ENCODE data around the gene ENPP4.
"Not testable (repeated sequence)": the region's sequence is repeated elsewhere in the genome, so short reads cannot be mapped to it uniquely, and the experiment has no call there.

Gene ENPP4, protein sequence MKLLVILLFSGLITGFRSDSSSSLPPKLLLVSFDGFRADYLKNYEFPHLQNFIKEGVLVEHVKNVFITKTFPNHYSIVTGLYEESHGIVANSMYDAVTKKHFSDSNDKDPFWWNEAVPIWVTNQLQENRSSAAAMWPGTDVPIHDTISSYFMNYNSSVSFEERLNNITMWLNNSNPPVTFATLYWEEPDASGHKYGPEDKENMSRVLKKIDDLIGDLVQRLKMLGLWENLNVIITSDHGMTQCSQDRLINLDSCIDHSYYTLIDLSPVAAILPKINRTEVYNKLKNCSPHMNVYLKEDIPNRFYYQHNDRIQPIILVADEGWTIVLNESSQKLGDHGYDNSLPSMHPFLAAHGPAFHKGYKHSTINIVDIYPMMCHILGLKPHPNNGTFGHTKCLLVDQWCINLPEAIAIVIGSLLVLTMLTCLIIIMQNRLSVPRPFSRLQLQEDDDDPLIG

DNA sequence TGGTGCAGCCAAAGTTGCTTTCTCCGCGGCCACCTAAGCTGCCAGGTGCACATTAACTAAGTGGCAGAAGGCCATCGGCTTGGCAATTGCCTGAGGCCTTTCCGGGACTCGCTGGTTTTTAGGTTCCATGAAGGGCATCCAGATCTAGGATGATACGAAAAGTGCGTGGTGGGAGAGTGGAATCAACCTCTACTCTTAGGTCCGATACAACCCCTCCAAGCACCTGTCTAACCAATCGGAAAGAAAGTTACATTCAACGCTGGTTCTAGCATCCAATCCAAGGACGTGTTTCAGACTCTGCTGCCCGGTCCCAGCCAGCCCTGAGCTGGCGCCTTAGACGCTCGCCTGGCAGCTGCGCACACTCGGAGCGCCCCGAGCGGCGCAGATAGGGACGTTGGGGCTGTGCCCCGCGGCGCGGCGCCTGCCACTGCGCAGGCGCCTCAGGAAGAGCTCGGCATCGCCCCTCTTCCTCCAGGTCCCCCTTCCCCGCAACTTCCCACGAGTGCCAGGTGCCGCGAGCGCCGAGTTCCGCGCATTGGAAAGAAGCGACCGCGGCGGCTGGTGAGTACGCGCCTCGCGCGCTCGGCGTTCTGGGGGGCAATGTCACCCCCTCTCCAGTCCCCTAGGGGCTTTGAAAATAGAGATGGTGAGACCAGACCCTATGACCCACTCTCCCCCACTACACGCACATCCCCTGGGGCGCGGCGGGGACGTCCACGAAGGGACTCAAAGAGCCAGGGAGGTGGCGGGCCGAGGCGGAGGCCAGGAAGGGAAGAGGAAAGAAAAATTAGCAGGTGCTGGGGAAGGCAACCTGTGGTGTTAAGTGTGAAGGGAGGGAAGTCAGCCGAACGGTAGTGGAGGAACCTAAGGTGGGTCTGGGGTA, at the start of gene ENPP4:
Gene ENPP4, plus strand, starts transcription at position 361 of the 883 bp plus-strand sequence. CDS start 9,595 bp downstream, outside the sequence.
- DNase-seq (ENCODE audit: low read depth in 2 of 2) = peak; percentile 23 to 24

DNA sequence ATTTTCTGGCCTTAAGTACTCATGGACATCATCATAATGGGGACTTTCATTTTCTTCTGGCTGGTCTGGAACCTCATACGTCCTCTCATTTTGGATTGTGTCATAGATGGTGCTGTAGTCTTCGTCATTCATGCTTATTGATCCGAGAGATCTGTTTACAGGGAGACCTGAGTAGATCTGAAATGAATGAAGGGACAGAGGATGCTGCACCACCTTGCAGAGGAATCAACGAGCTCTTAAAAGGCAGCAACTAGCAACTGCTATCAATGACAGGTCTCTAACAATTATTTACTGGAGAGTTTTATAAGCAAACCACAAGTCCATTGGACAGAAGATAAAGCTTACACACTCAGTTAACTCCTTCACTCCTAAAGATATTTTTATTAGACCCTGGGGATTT, 49.7 kb upstream of the ENPP4 start:
- no peak for DNase-seq (ENCODE audit: low read depth in 2 of 2)

DNA sequence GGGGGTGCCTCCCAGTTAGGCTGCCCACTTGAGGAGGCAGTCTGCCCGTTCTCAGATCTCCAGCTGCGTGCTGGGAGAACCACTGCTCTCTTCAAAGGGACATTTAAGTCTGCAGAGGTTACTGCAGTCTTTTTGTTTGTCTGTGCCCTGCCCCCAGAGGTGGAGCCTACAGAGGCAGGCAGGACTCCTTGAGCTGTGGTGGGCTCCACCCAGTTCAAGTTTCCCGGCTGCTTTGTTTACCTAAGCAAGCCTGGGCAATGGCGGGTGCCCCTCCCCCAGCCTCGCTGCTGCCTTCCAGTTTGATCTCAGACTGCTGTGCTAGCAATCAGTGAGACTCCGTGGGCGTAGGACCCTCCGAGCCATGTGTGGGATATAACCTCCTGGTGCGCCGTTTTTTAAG, 44.1 kb upstream of the ENPP4 start:
- not testable (repeated sequence) for DNase-seq (ENCODE audit: low read depth in 2 of 2)

DNA sequence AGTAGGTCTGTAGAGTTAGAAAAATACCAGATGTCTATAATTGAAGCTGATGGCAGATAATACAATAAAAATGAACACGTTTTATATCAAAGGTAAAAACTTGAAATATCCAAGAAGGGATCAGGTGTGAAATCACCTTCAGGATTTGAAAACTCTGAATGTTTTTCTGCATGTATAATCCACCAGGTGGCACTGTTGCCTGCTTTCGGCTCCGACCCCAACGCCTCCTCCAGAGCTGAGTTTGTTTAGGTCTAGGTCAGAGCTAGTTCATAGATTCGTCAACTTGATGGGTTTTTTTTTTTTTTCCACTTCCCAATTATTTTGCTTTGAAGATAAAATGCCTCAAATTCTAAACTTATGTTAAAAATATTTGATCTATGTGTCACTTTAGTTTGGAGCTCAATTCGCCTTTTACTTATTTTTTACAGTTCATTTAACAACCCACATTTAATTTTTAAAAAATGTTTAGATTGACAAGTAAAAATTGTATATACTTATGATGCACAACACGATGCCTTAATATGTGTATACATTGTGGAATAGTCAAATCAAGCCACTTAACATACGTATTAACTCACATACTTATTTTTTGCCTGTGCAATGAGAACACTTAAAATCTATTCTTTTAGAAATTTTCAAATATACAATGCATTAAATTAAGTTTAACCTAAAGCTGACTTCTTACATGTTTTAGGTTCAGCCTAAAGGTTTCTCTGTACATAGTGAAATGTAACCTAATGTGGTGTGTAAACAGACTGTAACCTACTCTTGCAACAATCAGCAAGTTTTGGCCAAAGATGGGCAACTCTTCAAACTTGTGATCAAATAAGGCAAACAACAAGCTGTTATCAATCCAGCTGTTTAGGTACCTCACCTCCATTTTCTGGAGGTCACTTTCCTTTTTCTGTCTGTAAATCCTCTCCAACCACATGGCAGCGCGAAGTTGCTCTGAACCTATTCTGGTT, 39.4 kb upstream of the ENPP4 start:
- peak; percentile 10 for DNase-seq (ENCODE audit: low read depth in 2 of 2)

DNA sequence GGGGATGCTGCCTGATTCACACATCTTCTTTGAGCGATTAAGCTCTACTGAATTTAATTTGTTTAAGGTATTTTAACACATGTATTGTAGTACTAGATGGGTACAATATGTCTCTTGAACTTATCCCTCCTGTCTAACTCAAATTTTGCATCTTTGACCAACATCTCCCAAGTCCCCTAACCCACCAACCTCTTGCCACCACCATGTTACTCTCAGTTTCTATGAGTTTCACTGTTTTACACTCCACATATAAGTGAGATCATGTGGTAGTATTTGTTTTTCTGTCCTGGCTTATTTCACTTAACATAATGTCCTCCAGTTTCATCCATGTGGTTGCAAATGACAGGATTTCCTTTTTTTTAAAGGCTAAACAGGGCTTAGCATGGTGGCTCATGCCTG, 38.7 kb upstream of the ENPP4 start:
- DNase-seq (ENCODE audit: low read depth in 2 of 2) = no peak

DNA sequence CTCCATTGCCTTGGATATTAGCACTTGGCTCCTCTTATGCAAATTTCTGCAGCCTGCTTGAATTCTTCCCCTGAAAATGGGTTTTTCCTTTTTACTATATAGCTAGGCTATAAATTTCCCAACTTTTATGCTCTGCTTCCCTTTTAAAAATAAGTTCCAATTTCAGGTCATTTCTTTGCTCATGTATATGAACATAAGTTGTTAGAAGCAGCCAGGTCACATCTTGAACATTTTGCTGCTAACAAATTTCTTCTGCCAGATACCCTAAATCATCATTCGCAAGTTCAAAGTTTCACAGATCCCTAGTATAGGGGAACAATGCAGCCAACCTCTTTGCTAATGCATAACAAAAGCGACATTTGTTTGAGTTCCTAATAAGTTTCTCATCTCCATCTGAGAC, 34.5 kb upstream of the ENPP4 start:
- no peak for DNase-seq (ENCODE audit: low read depth in 2 of 2)

DNA sequence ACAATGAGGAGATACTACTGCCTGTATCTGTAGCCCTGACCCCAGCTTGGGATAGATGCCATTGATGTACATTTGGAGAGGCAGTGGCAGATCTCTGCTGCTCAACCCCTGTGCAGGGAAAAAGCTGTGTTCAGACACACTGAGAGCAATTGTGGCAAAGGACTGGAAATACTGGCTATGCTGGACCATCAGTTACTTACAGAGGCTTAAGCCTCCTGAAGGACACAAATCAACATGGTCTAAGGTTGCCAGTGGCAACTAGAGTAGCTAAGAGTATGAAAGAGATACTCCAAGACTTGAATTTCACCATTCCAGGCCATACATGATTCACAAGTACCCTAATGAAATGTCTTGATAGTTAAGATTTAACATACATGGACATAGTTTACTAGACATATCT, 32.4 kb upstream of the ENPP4 start:
- no peak for DNase-seq (ENCODE audit: low read depth in 2 of 2)

DNA sequence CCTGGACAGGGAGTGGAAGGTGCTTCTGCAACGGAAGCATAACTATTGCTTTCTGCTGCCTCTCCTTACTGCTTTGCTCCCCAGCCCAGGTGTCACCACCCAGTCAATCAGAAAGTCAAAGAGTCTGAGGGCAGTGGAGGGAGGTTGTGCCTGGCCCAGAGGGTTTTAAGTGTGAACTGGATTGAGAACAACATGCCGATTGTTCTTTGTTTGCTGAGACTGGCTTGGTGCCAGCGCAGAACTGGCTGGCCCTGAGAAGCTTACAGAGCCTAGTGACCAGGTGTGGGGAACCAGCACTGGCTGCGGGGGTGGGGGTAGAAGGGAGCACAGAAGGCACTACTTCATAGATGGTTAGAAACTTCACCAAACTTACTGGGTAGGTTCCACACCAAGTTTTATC, 31.1 kb upstream of the ENPP4 start:
- no peak for DNase-seq (ENCODE audit: low read depth in 2 of 2)

DNA sequence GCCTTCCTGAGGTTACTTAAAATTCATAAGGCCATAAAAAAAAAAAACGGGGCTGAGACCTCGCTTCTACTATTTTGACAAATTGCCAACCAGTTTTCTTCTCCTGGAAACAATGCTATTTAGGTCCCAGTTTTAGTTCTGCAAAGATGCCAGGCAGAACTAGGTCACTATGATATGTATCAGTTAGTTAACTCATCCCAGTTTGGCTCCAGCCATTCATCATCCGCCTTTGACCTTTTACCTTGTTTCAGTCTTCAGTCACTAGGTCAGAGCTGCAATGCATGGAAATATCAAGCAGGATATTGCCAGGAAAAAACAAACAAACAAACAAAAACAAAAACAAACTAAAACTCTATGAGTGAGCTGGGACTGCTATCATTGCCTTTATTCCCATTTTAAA, 29.8 kb upstream of the ENPP4 start:
- no peak for DNase-seq (ENCODE audit: low read depth in 2 of 2)

DNA sequence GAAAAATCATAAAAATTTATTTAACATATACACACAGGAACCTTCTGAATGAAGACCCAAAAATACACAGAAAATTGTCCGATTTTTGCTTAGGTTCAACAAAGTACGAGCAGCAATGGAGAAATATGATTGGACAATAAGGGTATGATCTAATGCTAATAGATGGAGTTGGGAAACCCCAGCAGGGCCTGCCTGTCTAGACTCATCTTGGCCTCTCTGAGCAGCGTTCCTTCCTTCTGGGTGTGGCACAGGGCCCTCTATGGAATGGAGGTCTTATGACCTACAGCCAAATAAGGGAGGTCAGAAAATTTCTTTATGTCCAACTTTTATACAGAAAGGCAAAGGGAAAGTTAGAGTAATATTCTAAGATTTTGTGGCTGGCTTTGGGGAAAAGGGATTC, 27.7 kb upstream of the ENPP4 start:
- DNase-seq (ENCODE audit: low read depth in 2 of 2) = no peak

DNA sequence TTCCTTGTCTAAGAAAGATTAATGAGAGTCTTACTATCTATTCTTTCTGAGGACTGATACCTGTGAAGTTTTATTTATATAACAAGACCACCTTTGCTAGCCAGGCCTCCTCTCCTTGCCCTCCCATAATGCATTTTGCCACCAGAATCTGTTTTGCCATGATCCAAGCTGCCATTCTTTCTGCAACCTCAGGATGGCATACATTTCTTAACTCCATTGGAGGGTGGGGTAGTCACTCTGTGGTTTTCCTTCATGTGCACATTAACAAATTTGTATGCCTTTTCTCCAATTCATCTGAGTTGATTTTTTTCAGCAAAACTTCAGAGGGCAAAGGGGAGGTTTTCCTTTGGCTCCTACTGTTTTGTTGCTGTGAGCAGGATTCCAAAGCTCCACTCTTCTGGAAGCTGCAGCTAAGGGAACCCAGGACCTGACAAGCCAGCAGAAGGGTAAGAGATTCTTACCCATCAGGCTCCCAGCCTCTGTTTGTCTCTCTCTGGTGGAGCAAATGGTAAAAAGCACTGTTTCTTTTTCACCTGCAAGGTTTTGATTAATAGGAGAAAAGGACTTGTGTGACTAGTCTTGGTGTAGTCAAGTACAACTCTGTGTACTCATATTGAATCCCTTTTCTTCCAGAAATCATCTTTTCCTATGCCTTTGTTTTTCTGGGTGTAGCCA, 26.2 kb upstream of the ENPP4 start:
- DNase-seq (ENCODE audit: low read depth in 2 of 2) = no peak

DNA sequence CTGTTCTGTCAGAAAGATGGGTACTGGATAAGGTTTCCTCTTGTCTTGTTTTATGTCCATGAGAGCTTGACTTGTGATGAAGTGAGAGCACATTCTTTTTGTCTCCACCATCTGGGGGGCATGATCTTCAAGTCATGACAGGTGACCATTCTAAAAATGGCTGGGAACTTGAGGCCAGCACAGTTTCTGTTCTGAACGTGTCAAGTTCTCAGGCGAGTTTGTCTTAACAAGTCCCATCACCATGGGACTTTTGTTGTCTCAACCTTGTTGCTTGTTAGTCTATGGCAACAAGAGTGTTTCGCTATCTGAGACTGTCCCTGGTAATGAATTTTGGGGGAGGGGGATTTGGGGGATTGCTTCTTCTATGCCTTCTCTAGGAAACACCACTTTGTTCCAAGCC, 25.6 kb upstream of the ENPP4 start:
- no peak for DNase-seq (ENCODE audit: low read depth in 2 of 2)

DNA sequence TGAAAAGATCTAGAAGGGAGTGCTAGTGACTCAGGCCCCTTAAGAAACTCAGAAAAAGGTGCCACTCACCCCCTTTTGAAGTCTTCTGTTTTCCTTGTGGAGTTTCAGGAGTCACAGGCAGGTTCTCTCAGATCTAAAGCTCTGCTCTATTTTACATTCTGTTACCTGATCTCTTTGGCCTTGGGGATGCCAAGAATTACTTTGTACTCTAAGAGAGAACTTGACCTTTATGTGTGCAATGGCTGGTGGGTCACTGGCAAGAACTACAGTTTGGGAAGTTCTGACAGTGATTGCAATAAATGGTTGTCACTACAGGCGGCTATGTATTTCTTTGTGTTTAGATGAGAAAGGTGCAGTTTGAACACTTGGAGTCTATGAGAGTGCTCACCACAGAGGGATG, 24.2 kb upstream of the ENPP4 start:
- DNase-seq (ENCODE audit: low read depth in 2 of 2) = no peak

DNA sequence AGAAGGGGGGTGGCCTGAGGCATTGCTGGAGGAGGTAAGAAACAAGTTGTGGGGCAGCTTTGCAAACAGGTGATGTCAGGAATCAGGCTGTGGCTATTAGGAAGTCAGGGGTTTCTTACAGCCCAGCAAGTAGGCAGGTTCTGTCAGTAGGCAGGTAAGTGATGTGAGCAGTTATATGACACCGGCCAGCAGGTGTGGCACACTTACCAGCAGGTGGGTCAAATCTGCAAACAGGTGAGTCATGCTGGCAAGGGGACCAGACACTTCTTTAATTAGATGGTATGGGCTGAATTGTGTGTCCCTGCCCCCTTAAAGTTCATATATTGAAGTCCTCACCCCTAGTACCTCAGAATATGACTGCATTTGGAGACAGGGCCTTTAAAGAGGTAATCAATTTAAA, 16.4 kb upstream of the ENPP4 start:
- DNase-seq (ENCODE audit: low read depth in 2 of 2) = no peak

DNA sequence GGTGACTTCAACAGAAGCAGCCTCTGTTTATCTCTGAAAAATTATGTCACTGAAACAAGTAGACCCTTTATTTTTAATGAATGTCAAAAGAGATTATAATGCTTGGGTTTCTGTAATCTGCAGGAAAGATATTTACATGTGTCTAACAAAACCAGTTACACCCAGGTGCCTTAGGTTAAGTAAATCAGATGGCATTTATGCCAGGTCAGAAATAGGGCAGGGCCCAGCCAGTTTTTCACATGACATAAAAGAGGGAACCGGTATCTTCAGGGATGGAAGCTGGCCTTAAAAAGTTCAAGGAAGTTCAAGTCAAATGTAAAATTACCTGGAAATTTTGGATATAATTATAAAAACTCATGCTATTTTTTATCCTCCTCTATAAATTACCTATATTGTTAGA, 14.2 kb upstream of the ENPP4 start:
- no peak for DNase-seq (ENCODE audit: low read depth in 2 of 2)

DNA sequence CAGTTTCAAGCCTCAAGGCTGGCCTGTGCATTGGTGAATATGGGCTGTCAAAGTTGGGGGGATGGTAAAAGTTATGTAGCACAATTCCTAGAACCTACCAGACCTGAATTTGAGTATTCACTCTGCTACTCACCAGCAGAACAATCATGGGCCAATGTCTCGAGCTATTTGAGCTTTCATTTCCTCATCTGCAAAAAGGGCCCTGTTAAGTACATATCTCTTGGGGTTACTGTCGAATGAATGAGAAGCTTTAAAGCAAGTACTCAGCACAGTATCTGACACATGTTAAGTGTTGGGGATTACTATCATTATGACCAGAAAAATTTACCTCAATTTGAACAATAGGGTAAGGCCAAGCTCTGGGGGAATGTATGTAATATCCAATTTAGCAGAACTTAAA, 13.5 kb upstream of the ENPP4 start:
- no peak for DNase-seq (ENCODE audit: low read depth in 2 of 2)

DNA sequence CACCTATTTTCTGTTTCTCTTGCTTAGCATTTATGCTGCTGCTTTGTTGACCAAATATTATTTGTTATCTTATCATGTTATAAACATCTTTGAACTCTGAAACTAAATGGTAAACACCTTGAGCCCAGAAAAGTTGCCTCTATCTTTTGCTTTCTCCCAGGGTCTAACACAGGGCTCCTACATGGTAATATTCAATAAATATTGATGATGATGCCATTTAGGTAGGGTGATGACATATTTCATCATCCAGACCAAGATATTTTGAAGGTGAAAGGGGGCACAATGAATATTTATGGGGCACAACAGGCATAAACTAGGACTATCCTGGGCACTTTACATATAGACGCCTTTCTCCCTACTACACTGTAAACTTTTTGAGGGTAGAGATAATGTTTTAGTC, 11.6 kb upstream of the ENPP4 start:
- DNase-seq (ENCODE audit: low read depth in 2 of 2) = no peak

DNA sequence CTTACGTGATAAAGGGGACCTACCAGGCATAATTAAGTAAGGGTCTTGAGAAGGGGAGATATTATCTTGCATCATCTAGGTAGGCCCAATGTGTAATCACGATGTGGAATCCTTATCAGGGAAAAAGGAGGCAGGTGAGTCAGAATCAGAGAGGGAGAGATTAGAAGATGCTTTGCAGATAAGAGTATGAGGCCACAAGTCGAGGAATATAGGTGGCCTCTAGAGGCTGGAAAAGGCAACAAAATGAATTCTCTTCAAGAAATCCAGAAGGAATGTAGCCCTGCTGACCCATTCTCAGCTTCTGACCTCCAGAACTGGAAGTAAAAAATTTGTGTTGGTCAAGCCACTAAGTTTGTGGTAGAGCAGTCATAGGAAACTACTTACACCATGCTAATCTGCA, 11.0 kb upstream of the ENPP4 start:
- no peak for DNase-seq (ENCODE audit: low read depth in 2 of 2)

DNA sequence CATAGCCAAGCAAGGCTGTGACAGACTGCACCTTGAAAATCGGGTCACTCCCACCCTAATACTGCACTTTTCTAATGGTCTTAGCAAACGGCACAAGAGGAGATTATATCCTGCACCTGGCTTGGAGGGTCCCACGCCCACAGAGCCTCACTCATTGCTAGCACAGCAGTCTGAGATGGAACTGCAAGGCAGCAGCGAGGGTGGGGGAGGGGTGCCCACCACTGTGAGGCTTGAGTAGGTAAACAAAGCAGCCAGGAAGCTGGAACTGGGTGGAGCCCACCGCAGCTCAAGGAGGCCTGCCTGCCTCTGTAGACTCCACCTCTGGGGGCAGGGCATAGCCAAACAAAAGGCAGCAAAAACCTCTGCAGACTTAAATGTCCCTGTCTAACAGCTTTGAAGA, 10.1 kb upstream of the ENPP4 start:
- not testable (repeated sequence) for DNase-seq (ENCODE audit: low read depth in 2 of 2)

DNA sequence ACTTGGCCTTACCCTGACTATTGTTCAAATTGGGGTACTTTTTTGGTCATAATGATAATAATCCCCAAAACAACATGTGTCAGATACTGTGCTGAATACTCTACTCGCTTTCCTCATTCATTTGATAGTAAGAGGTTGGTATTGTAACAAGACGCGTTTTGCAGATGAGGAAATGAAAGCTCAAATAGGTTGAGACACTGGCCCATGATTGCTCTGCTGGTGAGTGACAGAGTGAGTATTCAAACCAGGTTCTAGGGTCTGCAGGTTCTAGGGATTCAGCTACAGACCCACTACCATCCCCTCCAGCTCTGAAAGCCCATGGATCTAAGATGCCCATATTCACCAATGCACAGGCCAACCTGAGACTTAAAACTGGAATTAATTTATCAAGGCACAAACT, 1.3 kb upstream of the ENPP4 start:
- no peak for DNase-seq (ENCODE audit: low read depth in 2 of 2)

DNA sequence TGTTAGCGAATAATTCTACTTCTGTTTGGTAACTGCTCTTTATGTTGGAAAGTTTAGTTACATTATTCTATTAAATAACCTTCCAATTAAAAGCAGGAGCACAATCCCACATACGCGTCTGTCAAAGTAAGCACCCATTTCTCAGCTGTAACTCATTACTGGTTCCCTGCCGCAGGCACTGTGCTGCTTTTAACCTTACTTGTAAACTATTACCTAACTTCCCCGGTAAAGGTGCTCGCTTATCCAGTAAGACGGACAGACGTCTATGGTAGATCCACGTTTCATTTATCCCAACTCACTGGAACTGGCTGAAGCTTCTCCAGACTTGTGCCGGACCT, 529 bp upstream of the ENPP4 start:
- no peak for DNase-seq (ENCODE audit: low read depth in 2 of 2)

Measured in fibroblast of skin of left quadriceps (primary cell).